HG02973 (cell line): ENCODE measurements around the gene SMIM13.

Experiments
- ATAC-seq: cut with Tn5 transposase; IDR thresholded peaks from one replicate; pipeline ENCODE4 v1.9.1; 2021; ENCODE audit warnings: moderate library complexity; ENCODE audit not compliant: unreplicated experiment

The SMIM13 gene

DNA sequence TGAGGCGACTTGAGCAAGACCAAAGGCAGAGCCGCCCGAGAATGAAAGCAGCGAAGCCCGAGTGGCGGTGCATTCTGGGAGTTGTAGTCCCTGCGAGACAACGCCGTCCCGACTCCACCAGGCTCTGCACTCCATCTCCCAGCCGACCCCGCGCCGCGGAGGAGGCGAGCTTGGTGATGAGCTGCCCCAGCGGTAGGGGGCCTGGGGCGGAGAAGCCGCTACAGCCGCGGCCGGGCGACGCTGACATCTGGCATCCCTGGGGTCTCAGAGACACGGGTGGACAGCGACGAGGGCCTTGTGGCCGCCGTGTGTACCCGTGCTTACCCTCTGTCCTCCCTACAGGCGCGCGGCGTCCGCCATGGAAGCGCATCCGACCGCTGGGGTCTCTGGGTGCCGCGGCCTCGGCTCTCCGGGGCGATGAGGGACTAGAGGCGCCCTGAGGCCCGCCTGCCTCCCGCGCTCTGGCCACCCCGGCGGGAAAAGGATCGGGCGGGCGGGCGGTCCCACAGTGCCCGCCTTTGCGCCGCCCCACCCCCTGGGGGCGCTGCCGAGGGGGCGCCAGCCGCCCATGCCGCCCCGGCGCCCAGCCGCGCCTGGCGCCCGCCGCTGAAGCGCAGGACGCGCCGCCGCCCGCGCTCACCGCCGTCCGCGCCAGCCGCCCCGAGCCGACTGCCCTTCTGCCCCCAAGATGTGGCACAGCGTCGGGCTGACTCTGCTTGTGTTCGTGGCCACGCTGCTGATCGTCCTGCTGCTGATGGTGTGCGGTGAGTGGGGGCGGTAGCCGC lies at the start of gene SMIM13:
SMIM13 (plus strand) TSS at position 209 of the 785 bp plus-strand sequence; CDS start at position 689, 480 bp downstream.
- ATAC-seq: peak; percentile 88

DNA sequence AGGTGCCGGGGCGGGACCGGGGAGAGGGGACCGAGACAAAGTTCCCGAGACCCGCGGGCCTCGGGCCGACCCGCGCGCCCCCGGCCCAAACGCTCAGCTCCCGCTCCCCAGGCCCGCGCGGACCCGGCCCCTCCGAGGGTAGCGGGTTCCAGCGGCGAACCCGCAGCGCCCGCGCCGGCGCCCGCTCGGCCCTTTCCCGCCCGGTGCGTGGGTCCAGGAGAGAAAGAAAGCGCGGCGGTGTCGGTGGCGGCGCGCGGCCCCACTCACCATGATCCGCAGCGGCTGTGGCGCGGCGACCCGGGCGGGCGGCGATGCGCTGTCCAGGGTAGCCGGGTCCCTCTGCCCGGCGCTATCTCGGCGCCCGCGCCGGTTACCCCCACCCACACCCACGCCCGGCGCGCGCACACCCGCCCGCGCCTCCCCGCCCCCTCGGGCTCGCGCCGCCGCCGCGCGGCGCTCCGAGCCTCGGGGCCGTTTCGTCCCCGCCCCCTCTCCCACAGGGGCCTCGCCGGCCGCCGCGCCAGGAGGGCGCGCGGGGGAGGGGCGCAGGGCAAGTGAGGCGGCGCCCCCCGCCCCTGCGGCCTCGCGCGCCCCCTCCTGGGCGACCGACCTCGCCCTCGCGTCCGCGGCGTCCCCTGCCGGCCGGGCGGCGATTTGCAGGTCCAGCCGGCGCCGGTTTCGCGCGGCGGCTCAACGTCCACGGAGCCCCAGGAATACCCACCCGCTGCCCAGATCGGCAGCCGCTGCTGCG lies 49.5 kb upstream of the SMIM13 start, which contains the start of gene ELOVL2:
ELOVL2 (minus strand) TSS at position 345 of the 751 bp plus-strand sequence; CDS start at position 270, 75 bp downstream.
- peak; percentile 60 for ATAC-seq

DNA sequence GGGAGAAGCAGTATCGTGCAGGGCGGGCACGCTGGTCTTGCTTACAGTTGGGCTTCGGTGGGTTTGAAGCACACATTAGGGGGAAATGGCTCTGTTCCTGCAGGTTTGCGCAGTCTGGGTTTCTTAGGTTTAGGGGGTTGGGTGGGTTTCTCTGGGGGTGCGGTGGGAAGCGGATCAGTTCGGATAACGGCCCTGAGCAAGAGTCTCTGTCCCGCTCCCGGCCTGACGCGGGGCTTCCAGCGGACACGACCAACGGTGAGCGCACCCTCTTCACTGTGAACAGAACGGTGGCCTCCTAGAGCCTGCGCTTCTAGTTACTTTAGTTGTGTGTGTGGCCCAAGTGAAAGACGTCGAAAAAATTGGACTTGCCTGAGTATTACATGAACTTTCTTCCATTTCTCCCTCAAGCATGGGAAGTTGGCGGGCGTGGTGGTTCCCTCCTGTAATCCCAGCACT lies 48.9 kb upstream of the SMIM13 start:
- no peak for ATAC-seq

DNA sequence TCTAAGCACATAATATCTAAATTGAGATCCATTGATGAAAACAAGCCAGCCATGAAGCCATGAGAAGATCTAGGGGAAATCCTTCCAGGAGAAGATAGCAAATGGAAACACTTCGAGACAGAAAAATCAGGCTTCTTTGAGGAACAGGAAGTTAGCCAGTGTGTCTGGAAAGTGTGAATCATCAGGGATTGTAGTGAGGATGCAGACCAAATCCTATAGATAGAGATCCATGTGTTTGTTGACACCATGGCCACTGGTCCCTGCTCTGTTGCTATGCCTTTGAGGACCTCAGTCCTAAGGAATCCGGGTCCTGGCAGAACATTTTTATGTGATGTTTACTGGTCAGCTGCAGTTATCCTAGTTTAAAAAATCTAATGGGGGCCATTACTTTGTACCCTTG lies 42.9 kb upstream of the SMIM13 start:
- ATAC-seq: no peak

DNA sequence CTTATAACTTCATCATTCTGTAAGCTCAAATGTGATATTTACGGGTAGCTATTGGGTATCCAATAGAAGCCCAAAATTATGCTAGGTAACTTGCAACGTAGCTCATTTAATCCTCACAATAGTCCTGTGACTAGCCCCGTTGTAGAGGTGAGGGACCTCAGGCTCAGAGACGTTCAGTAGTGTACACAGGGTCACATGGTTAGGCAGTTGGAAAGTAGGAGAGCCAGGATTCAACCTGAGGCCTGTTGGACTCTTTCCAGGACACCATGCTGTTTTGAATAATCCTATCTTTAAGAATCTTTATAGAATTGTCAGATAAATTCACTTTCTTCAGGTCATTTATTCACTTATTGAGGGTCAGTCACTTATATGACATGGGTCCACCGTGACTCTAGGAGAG lies 40.3 kb upstream of the SMIM13 start:
- no peak for ATAC-seq

GRCh38 chr6:11054722-11055121 lies 38.9 kb upstream of the SMIM13 start:
- no peak for ATAC-seq

DNA sequence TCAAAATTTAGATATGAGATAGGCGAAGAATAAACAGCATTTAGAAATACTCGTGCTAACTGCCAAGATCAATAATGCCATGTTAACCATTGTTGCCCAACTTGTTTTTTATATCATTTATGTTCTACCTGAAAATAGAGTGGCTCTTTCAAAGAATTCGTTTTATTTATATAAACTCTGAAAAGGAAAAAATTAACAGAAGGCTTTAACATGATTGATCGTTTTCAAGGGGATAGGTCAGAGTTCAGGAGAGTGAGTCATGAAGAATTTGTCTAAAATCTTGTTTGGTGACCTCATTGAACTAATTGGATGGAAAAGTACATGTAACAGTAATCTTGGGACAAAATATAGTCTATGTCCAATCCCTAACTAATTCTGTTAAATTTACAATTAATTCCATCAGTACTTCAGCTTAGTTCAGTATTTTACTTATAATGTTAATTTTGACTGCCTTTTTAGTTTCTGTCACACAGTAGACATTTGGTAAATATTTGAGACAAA lies 38.5 kb upstream of the SMIM13 start:
- ATAC-seq: no peak

- ATAC-seq: no peak
Observed at GRCh38 chr6:11056871-11057270, 36.8 kb upstream of the SMIM13 start.

- no peak for ATAC-seq
Observed at GRCh38 chr6:11058406-11058805, 35.2 kb upstream of the SMIM13 start.

DNA sequence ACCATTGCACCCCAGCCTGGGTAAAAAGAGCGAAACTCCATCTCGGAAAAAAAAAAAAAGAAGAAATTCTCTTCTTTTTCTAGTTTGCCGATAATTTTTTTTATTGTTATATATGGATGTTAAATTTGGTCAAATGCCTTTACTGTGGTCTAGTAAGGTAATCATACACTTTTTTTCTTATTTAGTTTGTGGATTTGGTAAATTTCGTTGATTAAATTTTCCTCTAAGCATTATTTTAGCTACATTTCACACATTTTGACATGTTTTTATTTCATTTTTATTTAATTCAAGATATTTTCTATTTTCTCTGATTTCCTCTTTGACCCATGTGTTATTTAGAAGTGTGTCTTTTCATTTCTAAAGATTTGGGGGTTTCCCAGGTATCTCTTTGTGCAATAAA lies 31.6 kb upstream of the SMIM13 start:
- no peak for ATAC-seq

- ATAC-seq: no peak
Observed at GRCh38 chr6:11062715-11063114, 30.9 kb upstream of the SMIM13 start.

GRCh38 chr6:11064836-11065235 lies 28.8 kb upstream of the SMIM13 start:
- no peak for ATAC-seq

- ATAC-seq: no peak
Observed at GRCh38 chr6:11065436-11066202, 28.0 kb upstream of the SMIM13 start.

DNA sequence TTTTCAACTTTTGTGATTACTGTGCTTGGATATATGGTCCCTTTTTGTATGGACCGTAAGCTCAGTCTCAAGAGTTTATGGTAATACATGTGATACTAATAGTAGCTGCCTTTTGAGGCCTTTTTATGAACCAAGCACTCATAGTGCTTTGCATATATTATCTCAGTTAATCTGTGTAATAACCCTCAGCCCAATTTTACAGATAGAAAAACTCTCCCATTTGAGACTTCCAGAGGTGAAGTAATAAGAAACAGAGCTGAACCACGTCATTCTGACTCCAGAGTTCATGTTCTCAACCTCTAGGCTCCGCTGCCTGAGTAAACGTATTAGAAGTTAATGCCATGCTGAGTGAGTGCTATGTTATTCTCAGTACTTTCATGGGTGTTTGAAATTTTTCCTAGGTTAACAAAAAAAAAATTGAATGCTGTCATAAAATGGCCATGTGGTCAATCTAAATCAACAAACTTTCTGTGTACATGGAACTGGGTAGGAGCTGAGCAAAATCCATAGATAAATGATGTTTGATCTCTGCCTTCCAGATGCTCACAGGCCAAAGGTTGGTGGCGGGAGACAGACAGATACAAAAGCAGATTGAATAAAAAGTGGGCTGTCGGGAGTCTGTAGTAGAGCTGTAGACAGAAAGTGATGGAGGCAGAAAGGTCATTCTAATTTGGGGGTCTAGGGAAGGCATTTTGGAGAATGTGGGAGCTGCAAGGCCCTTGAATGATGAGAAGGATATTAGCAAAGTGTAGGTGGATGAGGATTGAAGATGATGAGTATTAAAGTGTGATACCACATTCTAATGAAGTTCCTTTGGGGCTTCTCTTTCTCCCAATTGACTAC lies 26.9 kb upstream of the SMIM13 start:
- ATAC-seq: no peak

DNA sequence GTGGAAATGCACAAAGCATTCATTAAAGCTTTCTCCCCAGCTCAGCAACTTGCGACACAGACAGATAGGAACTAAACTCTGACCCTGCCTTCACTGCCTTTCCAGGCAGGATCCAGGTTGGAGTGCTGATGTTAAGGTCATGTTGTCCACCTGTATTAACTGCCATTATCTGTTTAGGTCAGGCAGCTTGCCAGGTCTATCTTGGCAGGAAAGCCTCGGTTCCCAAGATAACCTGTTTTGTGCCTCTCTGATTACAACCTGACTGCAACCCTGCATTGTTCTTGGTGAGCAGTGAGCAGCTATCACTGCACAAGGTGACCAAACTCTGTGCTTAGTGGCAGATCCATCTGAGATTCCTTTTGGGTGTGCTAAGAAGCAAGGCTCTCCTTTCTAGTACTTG lies 26.3 kb upstream of the SMIM13 start:
- ATAC-seq: no peak

- no peak for ATAC-seq
Observed at GRCh38 chr6:11069760-11070159, 23.9 kb upstream of the SMIM13 start.

DNA sequence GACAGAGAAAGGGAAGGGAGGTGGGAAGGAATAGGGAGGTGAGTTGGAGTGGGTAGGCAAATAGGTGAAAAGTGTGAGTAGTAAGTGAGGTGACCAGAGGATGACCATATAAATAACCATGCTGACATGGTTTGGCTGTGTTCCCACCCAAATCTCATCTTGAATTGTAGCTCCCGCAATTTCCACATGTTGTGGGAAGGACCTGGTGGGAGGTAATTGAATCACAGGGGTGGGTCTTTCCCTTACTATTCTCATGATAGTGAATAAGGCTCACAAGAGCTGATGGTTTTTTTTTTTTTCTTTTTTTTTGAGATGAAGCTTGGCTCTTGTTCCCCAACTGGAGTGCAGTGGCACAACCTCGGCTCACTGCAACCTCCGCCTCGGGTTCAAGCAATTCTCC lies 21.5 kb upstream of the SMIM13 start:
- no peak for ATAC-seq

DNA sequence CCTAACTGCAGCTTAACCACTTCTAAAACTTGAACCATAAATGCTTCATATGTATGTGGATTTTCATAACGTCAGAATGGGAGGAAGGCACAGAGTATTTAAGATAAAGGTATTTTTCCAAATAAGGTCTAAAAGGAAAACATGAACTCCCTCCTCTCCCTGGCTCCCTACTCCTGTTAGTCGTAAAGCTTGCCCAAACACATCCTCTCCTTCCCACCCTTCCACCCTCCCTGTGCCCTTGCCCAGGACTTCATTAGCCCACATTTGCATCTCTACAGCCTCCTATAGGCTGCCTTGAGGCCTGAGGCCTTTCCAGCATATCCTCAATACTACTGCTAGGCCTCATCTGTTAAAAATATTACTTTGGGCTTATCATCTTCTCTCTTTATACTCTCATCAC lies 17.1 kb upstream of the SMIM13 start:
- no peak for ATAC-seq

DNA sequence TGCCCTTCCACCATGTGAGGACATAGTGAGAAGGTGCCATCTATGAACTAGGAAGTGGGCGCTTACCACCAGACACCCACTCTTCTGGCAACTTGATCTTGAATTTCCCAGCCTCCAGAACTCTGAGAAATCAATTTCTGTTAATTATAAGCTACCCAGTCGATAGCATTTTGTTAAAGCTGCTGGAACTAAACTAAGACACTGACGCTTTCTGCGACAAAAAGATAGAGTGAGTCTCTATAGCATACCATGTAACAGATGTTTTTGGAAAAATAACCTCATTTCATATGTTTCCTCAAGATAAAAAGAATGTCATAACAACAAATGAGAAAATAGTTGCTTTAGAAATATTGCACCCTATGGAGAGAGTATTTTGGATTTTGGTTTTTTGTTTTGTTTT lies 15.4 kb upstream of the SMIM13 start:
- no peak for ATAC-seq

DNA sequence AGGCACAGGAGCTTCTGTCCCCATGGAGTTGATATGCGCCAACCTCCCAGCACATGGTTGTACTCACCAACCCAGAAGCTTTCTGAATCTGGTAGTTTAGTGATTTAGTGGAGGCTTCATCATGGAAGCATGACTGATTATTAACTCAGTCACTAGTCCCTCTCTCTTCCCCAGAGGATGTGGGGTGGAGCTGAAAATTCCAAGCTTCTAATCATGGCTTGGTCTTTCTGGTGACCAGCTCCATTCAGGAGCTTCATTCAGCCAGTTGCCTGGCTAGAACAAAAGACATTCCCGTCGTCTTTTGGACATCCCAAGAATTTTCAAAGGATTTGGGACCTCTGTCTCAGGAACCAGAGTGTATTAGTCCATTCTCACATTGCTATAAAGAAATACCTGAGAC lies 13.3 kb upstream of the SMIM13 start:
- no peak for ATAC-seq
